HepG2 (cell line): ENCODE data around the gene RHOV. TPM values are rescaled to one million over a fixed set of nuclear protein-coding genes. Genes with fewer than 3 reads are reported as not detected.

Experiments
- ATAD3A ChIP-seq: sonication (generic); formaldehyde crosslinking; IDR thresholded peaks from 2 replicates; pipeline ENCODE4 v1.4.0; 2020; ENCODE audit warnings: missing genetic modification reagents
- FOXA3 ChIP-seq: IDR thresholded peaks from 2 replicates; pipeline ENCODE4 v1.6.1; 2016; ENCODE audit warnings: missing genetic modification reagents, missing compliant biosample characterization
- GABPA ChIP-seq, 2 experiments: IDR thresholded peaks; 2 replicates each; pipeline ENCODE4 v1.6.1; 2011 to 2016; ENCODE audit warnings: low read depth in 2 of 2, low read length in 1 of 2, missing biosample characterization in 1 of 2, missing genetic modification characterization in 1 of 2
- GATA4 ChIP-seq: sonication (generic); IDR thresholded peaks from 2 replicates; pipeline ENCODE4 v1.6.1; 2016; ENCODE audit warnings: antibody characterized with exemption, low read depth, borderline replicate concordance
- GPN1 ChIP-seq: sonication (generic); formaldehyde crosslinking; IDR thresholded peaks from 2 replicates; pipeline ENCODE4 v1.5.1; 2020; ENCODE audit warnings: missing genetic modification reagents, borderline replicate concordance
- PHB2 ChIP-seq: fragments of 450-650 bp; IDR thresholded peaks from 2 replicates; pipeline ENCODE4 v1.6.1; 2018; ENCODE audit not compliant: partially characterized antibody
- POLR2G ChIP-seq: fragments of 200-400 bp; formaldehyde crosslinking; IDR thresholded peaks from 2 replicates; pipeline ENCODE4 v1.6.1; 2018; ENCODE audit warnings: mild to moderate bottlenecking, low read depth, low read length, moderate library complexity
- SP2 ChIP-seq: sonication (generic); formaldehyde crosslinking; IDR thresholded peaks from 2 replicates; pipeline ENCODE4 v1.5.1; 2020; ENCODE audit warnings: mild to moderate bottlenecking, missing genetic modification reagents
- SRY ChIP-seq: sonication (generic); formaldehyde crosslinking; IDR thresholded peaks from 2 replicates; pipeline ENCODE4 v1.8.0; 2022; ENCODE audit warnings: mild to moderate bottlenecking, missing genetic modification reagents
- TBX2 ChIP-seq: sonication (generic); formaldehyde crosslinking; IDR thresholded peaks from 2 replicates; pipeline ENCODE4 v1.5.0; 2020; ENCODE audit warnings: missing genetic modification reagents, mild to moderate bottlenecking, borderline replicate concordance
- TEAD3 ChIP-seq: optimal IDR thresholded peaks from 2 replicates; pipeline ENCODE3; 2016; ENCODE audit warnings: borderline replicate concordance
- ZBTB21 ChIP-seq: sonication (generic); formaldehyde crosslinking; IDR thresholded peaks from 2 replicates; pipeline ENCODE4 v1.4.0; 2020; ENCODE audit warnings: missing genetic modification reagents
- ZFP36L1 ChIP-seq: sonication (generic); formaldehyde crosslinking; IDR thresholded peaks from 2 replicates; pipeline ENCODE4 v1.8.0; 2022; ENCODE audit warnings: mild to moderate bottlenecking, missing genetic modification reagents, moderate library complexity
- ZIK1 ChIP-seq: sonication (generic); formaldehyde crosslinking; IDR thresholded peaks from 2 replicates; pipeline ENCODE4 v1.5.0; 2020; ENCODE audit warnings: mild to moderate bottlenecking, low read depth, missing genetic modification reagents, borderline replicate concordance
- ZMYM2 ChIP-seq: sonication (generic); formaldehyde crosslinking; IDR thresholded peaks from 2 replicates; pipeline ENCODE4 v1.8.0; 2022; ENCODE audit warnings: mild to moderate bottlenecking, missing genetic modification reagents
- ZNF407 ChIP-seq: sonication (generic); formaldehyde crosslinking; IDR thresholded peaks from one replicate; pipeline ENCODE4 v1.5.1; 2020; ENCODE audit warnings: mild to moderate bottlenecking, missing genetic modification reagents; ENCODE audit errors: not compliant biosample characterization
- ZNF468 ChIP-seq: sonication (generic); formaldehyde crosslinking; IDR thresholded peaks from 2 replicates; pipeline ENCODE4 v1.8.0; 2022; ENCODE audit warnings: mild to moderate bottlenecking, moderate library complexity, missing genetic modification reagents
- ZNF569 ChIP-seq: sonication (generic); formaldehyde crosslinking; IDR thresholded peaks from 2 replicates; pipeline ENCODE4 v1.5.0; 2020; ENCODE audit warnings: mild to moderate bottlenecking, missing genetic modification reagents, moderate library complexity, borderline replicate concordance
- ZNF770 ChIP-seq: sonication (generic); formaldehyde crosslinking; IDR thresholded peaks from 2 replicates; pipeline ENCODE4 v1.5.0; 2020; ENCODE audit warnings: mild to moderate bottlenecking, missing genetic modification reagents
- polyA plus RNA-seq, 8 experiments: library from polyadenylated mRNA; depleted of rRNA in 3 of 8; stranded (reverse) in 7 of 8; unstranded in 1 of 8; fragments of >200 nt; fragmentation: Illumina TruSeq in 4 of 8; extraction: Trizol in 4 of 8; gene quantifications; 2 replicates each; pipeline versions ENCODE4 v1.2.1 to v1.2.3, GENCODE V29; 2011 to 2016; ENCODE audit warnings: low read depth in 4 of 8, missing spikeins in 1 of 8, mixed read lengths in 1 of 8; ENCODE audit not compliant: insufficient read depth in 1 of 8
- total RNA-seq, 5 experiments: library from RNA; depleted of rRNA; stranded (reverse); fragments of >200 nt; fragmentation: Illumina TruSeq; extraction: Trizol; gene quantifications; 2 replicates each; pipeline ENCODE4 v1.2.3, GENCODE V29; 2016; ENCODE audit warnings: low read depth in 1 of 5

RHOV gene
- total and polyA plus RNA-seq, 2 of the 13 experiments (the other 11 are each of a cell fraction or from before 2014, with no cell fraction given): 0.17 to 0.18 TPM

GRCh38 chr15:40893733-40894680 is 20.0 kb upstream of the RHOV start, which contains the start of gene VPS18 (continued):
- TF ChIP-seq ZNF407 (CRISPR knock-in tag): no peak
- TF ChIP-seq ZNF569 (CRISPR knock-in tag): no peak
- 0 out of 2 replicates have a peak, but pooled peaks have one; percentile 26 for TF ChIP-seq ZNF770 (CRISPR knock-in tag)
- 0 out of 2 replicates have a peak, but pooled peaks have one; percentile 60 for TF ChIP-seq SP2
- TF ChIP-seq SRY (CRISPR knock-in tag): no peak
- TF ChIP-seq GATA4: no peak
- no peak for TF ChIP-seq PHB2
- peak; percentile 88; the same call in 1 of the 2 replicates for TF ChIP-seq ZNF468 (CRISPR knock-in tag)
- peak; percentile 55; the same call in 1 of the 2 replicates for TF ChIP-seq ZBTB21 (CRISPR knock-in tag)
- peak; percentile 67 for TF ChIP-seq POLR2G
- peak; percentile 56; the same call in 1 of the 2 replicates for TF ChIP-seq ZFP36L1 (CRISPR knock-in tag)
- 0 out of 2 replicates have a peak, but pooled peaks have one; percentile 28 for TF ChIP-seq ZIK1 (CRISPR knock-in tag)
- 0 out of 2 replicates have a peak, but pooled peaks have one; percentile 19 for TF ChIP-seq ZMYM2
- peak; percentile 65 for TF ChIP-seq GABPA (IDR thresholded peaks at IDR 0.05; ENCODE audit: low read depth, low read length)
- TF ChIP-seq GABPA (CRISPR knock-in tag; IDR thresholded peaks at IDR 0.05; ENCODE audit: low read depth): peak; percentile 94
- peak; percentile 64 for TF ChIP-seq TEAD3 (CRISPR knock-in tag)
- no peak for TF ChIP-seq GPN1 (CRISPR knock-in tag)
- TF ChIP-seq TBX2: peak; percentile 71; the same call in 1 of the 2 replicates
- TF ChIP-seq FOXA3 (CRISPR knock-in tag): peak; percentile 40
- TF ChIP-seq ATAD3A (CRISPR knock-in tag): no peak
